ENCODE data around the gene IL17C. TPM values are rescaled to one million over a fixed set of nuclear protein-coding genes. Genes with fewer than 3 reads are reported as not detected.
"Not testable (repeated sequence)": the region's sequence is repeated elsewhere in the genome, so short reads cannot be mapped to it uniquely, and the experiment has no call there.

Gene IL17C
- total RNA-seq, 3 donors from 2014 or later, result not detected

GRCh38 chr16:88662843-88663606, 24.7 kb downstream of the IL17C start, which contains the start of gene MVD:
TSS of gene MVD (minus strand) at chr16:88663091. CDS start at chr16:88663080, 11 bp downstream.
- peaks cover 16% of the 10 kb centered on the region for H3K4me1 Mint-ChIP-seq (ENCODE audit: low read depth)
- DNase-seq (peak; percentile 93), ATAC-seq (peak; percentile 99)
- peaks cover 3% of the 10 kb centered on the region for H3K36me3 Mint-ChIP-seq (ENCODE audit: insufficient read depth)
- H3K27me3 Mint-ChIP-seq (ENCODE audit: low read depth), result no peaks in the 10 kb centered on the region
- no peaks in the 10 kb centered on the region for H3K9me3 Mint-ChIP-seq
- peak within 1 kb of the TSS; percentile 91 for H3K4me3 Mint-ChIP-seq

- ATAC-seq, result no peak
- Mint-ChIP-seq H3K9me3 (no peaks in the 10 kb centered on the region), H3K4me1 (ENCODE audit: low read depth) (peaks cover 16% of the 10 kb centered on the region), H3K4me3 (peak overlapping the region; percentile 45), H3K36me3 (ENCODE audit: insufficient read depth) (peaks cover 4% of the 10 kb centered on the region), H3K27me3 (ENCODE audit: low read depth) (no peaks in the 10 kb centered on the region)
- no peak for DNase-seq
Observed at GRCh38 chr16:88665148-88665547, 26.8 kb downstream of the IL17C start.

- no peak for DNase-seq
- Mint-ChIP-seq H3K36me3 (ENCODE audit: insufficient read depth) (peaks cover 2% of the 10 kb centered on the region), H3K9me3 (no peaks in the 10 kb centered on the region), H3K27me3 (ENCODE audit: low read depth) (no peaks in the 10 kb centered on the region), H3K4me3 (no peak overlapping the region), H3K4me1 (ENCODE audit: low read depth) (peaks cover 16% of the 10 kb centered on the region)
- no peak for ATAC-seq
Observed at GRCh38 chr16:88665570-88665969, 27.2 kb downstream of the IL17C start.

GRCh38 chr16:88667461-88667860, 29.1 kb downstream of the IL17C start:
- H3K27me3 Mint-ChIP-seq (ENCODE audit: low read depth), result no peaks in the 10 kb centered on the region
- H3K4me1 Mint-ChIP-seq (ENCODE audit: low read depth), result peaks cover 7% of the 10 kb centered on the region
- peaks cover 2% of the 10 kb centered on the region for H3K36me3 Mint-ChIP-seq (ENCODE audit: insufficient read depth)
- ATAC-seq (no peak), DNase-seq (no peak)
- no peak overlapping the region for H3K4me3 Mint-ChIP-seq
- no peaks in the 10 kb centered on the region for H3K9me3 Mint-ChIP-seq

GRCh38 chr16:88669493-88669892, 31.1 kb downstream of the IL17C start:
- H3K4me3 Mint-ChIP-seq; H3K36me3 Mint-ChIP-seq (ENCODE audit: insufficient read depth); ATAC-seq; DNase-seq; H3K9me3 Mint-ChIP-seq; H3K4me1 Mint-ChIP-seq (ENCODE audit: low read depth); H3K27me3 Mint-ChIP-seq (ENCODE audit: low read depth): not testable (repeated sequence)

GRCh38 chr16:88669980-88670379, 31.6 kb downstream of the IL17C start:
- ATAC-seq (no peak), DNase-seq (no peak)
- Mint-ChIP-seq H3K4me1 (ENCODE audit: low read depth) (peaks cover 1% of the 10 kb centered on the region), H3K36me3 (ENCODE audit: insufficient read depth) (peaks cover 2% of the 10 kb centered on the region), H3K9me3 (no peaks in the 10 kb centered on the region), H3K4me3 (no peak overlapping the region), H3K27me3 (ENCODE audit: low read depth) (no peaks in the 10 kb centered on the region)

- ATAC-seq (no peak), DNase-seq (no peak)
- no peak overlapping the region for H3K4me3 Mint-ChIP-seq
- H3K27me3 Mint-ChIP-seq (ENCODE audit: low read depth), result no peaks in the 10 kb centered on the region
- no peaks in the 10 kb centered on the region for H3K4me1 Mint-ChIP-seq (ENCODE audit: low read depth)
- H3K36me3 Mint-ChIP-seq (ENCODE audit: insufficient read depth), result peaks cover 2% of the 10 kb centered on the region
- H3K9me3 Mint-ChIP-seq, result no peaks in the 10 kb centered on the region
Observed at GRCh38 chr16:88671806-88672205, 33.4 kb downstream of the IL17C start.

GRCh38 chr16:88672776-88673175, 34.4 kb downstream of the IL17C start:
- H3K4me1 Mint-ChIP-seq (ENCODE audit: low read depth), result no peaks in the 10 kb centered on the region
- no peak overlapping the region for H3K4me3 Mint-ChIP-seq
- no peak for DNase-seq
- H3K27me3 Mint-ChIP-seq (ENCODE audit: low read depth), result no peaks in the 10 kb centered on the region
- H3K36me3 Mint-ChIP-seq (ENCODE audit: insufficient read depth), result peaks cover 3% of the 10 kb centered on the region
- no peaks in the 10 kb centered on the region for H3K9me3 Mint-ChIP-seq
- no peak for ATAC-seq

- no peaks in the 10 kb centered on the region for H3K4me1 Mint-ChIP-seq (ENCODE audit: low read depth)
- no peaks in the 10 kb centered on the region for H3K9me3 Mint-ChIP-seq
- peaks cover 1% of the 10 kb centered on the region for H3K36me3 Mint-ChIP-seq (ENCODE audit: insufficient read depth)
- no peak for DNase-seq
- no peak overlapping the region for H3K4me3 Mint-ChIP-seq
- ATAC-seq, result no peak
- no peaks in the 10 kb centered on the region for H3K27me3 Mint-ChIP-seq (ENCODE audit: low read depth)
Observed at GRCh38 chr16:88673716-88674379, 35.5 kb downstream of the IL17C start.

- Mint-ChIP-seq H3K4me1 (ENCODE audit: low read depth) (peaks cover 13% of the 10 kb centered on the region), H3K36me3 (ENCODE audit: insufficient read depth) (peaks cover 1% of the 10 kb centered on the region)
Observed at GRCh38 chr16:88676502-88677242, 38.3 kb downstream of the IL17C start.

GRCh38 chr16:88677721-88678120, 39.3 kb downstream of the IL17C start:
- Mint-ChIP-seq H3K4me1 (ENCODE audit: low read depth) (peaks cover 22% of the 10 kb centered on the region), H3K27me3 (ENCODE audit: low read depth) (no peaks in the 10 kb centered on the region), H3K4me3 (no peak overlapping the region), H3K36me3 (ENCODE audit: insufficient read depth) (peaks cover 1% of the 10 kb centered on the region), H3K9me3 (no peaks in the 10 kb centered on the region)
- DNase-seq (no peak), ATAC-seq (no peak)

More at GRCh38 chr16:88676502-88677242, 38.3 kb downstream of the IL17C start:
- Mint-ChIP-seq H3K9me3 (no peaks in the 10 kb centered on the region), H3K4me3 (no peak overlapping the region), H3K27me3 (ENCODE audit: low read depth) (no peaks in the 10 kb centered on the region)
- DNase-seq (no peak), ATAC-seq (no peak)

- ATAC-seq (no peak), DNase-seq (no peak)
- H3K9me3 Mint-ChIP-seq, result no peaks in the 10 kb centered on the region
- no peak overlapping the region for H3K4me3 Mint-ChIP-seq
- H3K4me1 Mint-ChIP-seq (ENCODE audit: low read depth), result peaks cover 24% of the 10 kb centered on the region
- peaks cover 1% of the 10 kb centered on the region for H3K36me3 Mint-ChIP-seq (ENCODE audit: insufficient read depth)
- no peaks in the 10 kb centered on the region for H3K27me3 Mint-ChIP-seq (ENCODE audit: low read depth)
Observed at GRCh38 chr16:88678224-88678979, 40.0 kb downstream of the IL17C start.

- no peaks in the 10 kb centered on the region for H3K27me3 Mint-ChIP-seq (ENCODE audit: low read depth)
- no peak overlapping the region for H3K4me3 Mint-ChIP-seq
- ATAC-seq (no peak), DNase-seq (no peak)
- peaks cover 1% of the 10 kb centered on the region for H3K36me3 Mint-ChIP-seq (ENCODE audit: insufficient read depth)
- H3K4me1 Mint-ChIP-seq (ENCODE audit: low read depth), result peaks cover 44% of the 10 kb centered on the region
- H3K9me3 Mint-ChIP-seq, result no peaks in the 10 kb centered on the region
Observed at GRCh38 chr16:88680554-88681083, 42.2 kb downstream of the IL17C start.
